K562 (cell line): Measurements from ENCODE around the gene NRDE2. TPM values are rescaled to one million over a fixed set of nuclear protein-coding genes. Genes with fewer than 3 reads are reported as not detected.
A peak's percentile ranks its signal among the peaks of the same experiment; 100 is the strongest.

Experiments
- ATAC-seq: fragments of 200-7000 bp; cut with Tn5 transposase; 3 replicates; pipeline ENCODE4 v1.9.1; 2020; ENCODE audit warnings: moderate library complexity
- BruUV-seq: library from RNA; stranded (reverse); fragments of 400-500 nt; replicated peaks from 2 replicates; lab custom pipeline; 2021; lab: Mats Ljungman, UMichigan
- CTCF ChIA-PET: fragments of 300-600 bp; formaldehyde crosslinking; extraction: SDS; loops from one replicate; lab custom pipeline; 2021; ENCODE audit warnings: low intra/inter-chr PET ratio; lab: Yijun Ruan, JAX
- POLR2A ChIA-PET: fragments of 300-600, 350-650 bp; sonication (Branson Sonifier 250); formaldehyde crosslinking; extraction: SDS; loops from one replicate; lab custom pipeline; 2021; ENCODE audit warnings: antibody characterized with exemption, inconsistent platforms; lab: Yijun Ruan, JAX
- DNase-seq, 4 experiments: peaks; one replicate each; pipeline versions ENCODE4 v3.0.0 to v3.0.0-alpha.2; 2011 to 2018; ENCODE audit warnings: low spot score in 3 of 4, mixed read lengths in 3 of 4; ENCODE audit errors: extremely low read depth in 1 of 4
- FAIRE-seq: peaks from 2 replicates; lab custom pipeline; 2011; peaks lifted over from hg19 to GRCh38; lab: Jason Lieb, UNC
- H2AFZ ChIP-seq: 2 replicates; pipeline ENCODE4 v1.6.0; 2011; ENCODE audit warnings: low read depth, low read length, control low read depth, inconsistent platforms
- H3K27ac ChIP-seq: fragments of 200-600 bp; 3 replicates; pipeline ENCODE4 v1.8.0; 2011; ENCODE audit warnings: low read depth, mild to moderate bottlenecking, control low read depth, inconsistent platforms, low read length, moderate library complexity, mixed read lengths; ENCODE audit errors: extremely low read depth
- H3K27me3 ChIP-seq, 2 experiments: fragments of 300-600 bp in 1 of 2; 2 replicates in 1 of 2; 3 replicates in 1 of 2; pipeline versions ENCODE4 v1.6.0 to v1.8.0; 2011; ENCODE audit warnings: inconsistent platforms in 2 of 2, low read length in 2 of 2, mild to moderate bottlenecking in 1 of 2, mixed read lengths in 1 of 2, moderate library complexity in 1 of 2; ENCODE audit not compliant: control insufficient read depth in 2 of 2, insufficient read depth in 2 of 2
- H3K36me3 ChIP-seq: fragments of 300-600 bp; 3 replicates; pipeline ENCODE4 v1.8.0; 2011; ENCODE audit warnings: mild to moderate bottlenecking, low read length, inconsistent platforms; ENCODE audit not compliant: control insufficient read depth, insufficient read depth
- H3K4me1 ChIP-seq, 2 experiments: fragments of 200-600 bp in 1 of 2; replicated peaks in 1 of 2; 2 replicates in 1 of 2; 3 replicates in 1 of 2; pipeline versions ENCODE4 v1.5.1 to v1.8.0; 2011; ENCODE audit warnings: inconsistent platforms in 2 of 2, low read length in 2 of 2, mild to moderate bottlenecking in 1 of 2, mixed read lengths in 1 of 2, moderate library complexity in 1 of 2; ENCODE audit not compliant: control insufficient read depth in 2 of 2, insufficient read depth in 2 of 2
- H3K4me2 ChIP-seq: 2 replicates; pipeline ENCODE4 v1.6.1; 2011; ENCODE audit warnings: low read length, control low read depth, inconsistent platforms, mixed read lengths; ENCODE audit not compliant: insufficient read depth
- H3K4me3 ChIP-seq: fragments of 200-600 bp; sonication (generic), shearing (Covaris generic); 2 replicates; pipeline ENCODE4 v1.5.1; 2016; ENCODE audit warnings: control low read depth, inconsistent platforms
- H3K79me2 ChIP-seq: fragments of 200-600 bp; 3 replicates; pipeline ENCODE4 v1.8.0; 2011; ENCODE audit warnings: low read length, inconsistent platforms; ENCODE audit not compliant: control insufficient read depth, insufficient read depth
- H3K9ac ChIP-seq, 2 experiments: 2 replicates each; pipeline versions ENCODE4 v1.6.0 to v1.6.1; 2011; ENCODE audit warnings: low read depth in 2 of 2, low read length in 2 of 2, control low read depth in 1 of 2, inconsistent platforms in 1 of 2, mild to moderate bottlenecking in 1 of 2, mixed read lengths in 1 of 2; ENCODE audit not compliant: insufficient read depth in 1 of 2
- H3K9me1 ChIP-seq: one replicate; pipeline ENCODE4 v1.6.0; 2011; ENCODE audit warnings: inconsistent platforms, mild to moderate bottlenecking, low read length, moderate library complexity; ENCODE audit not compliant: control insufficient read depth, insufficient read depth
- H3K9me3 ChIP-seq: replicated peaks from 2 replicates; pipeline ENCODE4 v1.5.1; 2011; ENCODE audit warnings: low read depth, low read length, inconsistent platforms; ENCODE audit not compliant: control insufficient read depth, insufficient read depth
- H4K20me1 ChIP-seq: replicated peaks from 2 replicates; pipeline ENCODE4 v1.6.1; 2011; ENCODE audit warnings: low read length, inconsistent platforms, mixed read lengths; ENCODE audit not compliant: control insufficient read depth, insufficient read depth
- POLR2AphosphoS5 ChIP-seq: IDR thresholded peaks from 2 replicates; pipeline ENCODE4 v1.6.1; 2011; ENCODE audit warnings: mild to moderate bottlenecking, low read depth, low read length, moderate library complexity; ENCODE audit not compliant: control insufficient read depth, insufficient read depth
- ZBTB2 ChIP-seq: fragments of 450-650 bp; IDR thresholded peaks from 2 replicates; pipeline ENCODE4 v1.6.1; 2016; ENCODE audit warnings: antibody characterized with exemption
- WGBS: fragments of 100-300 bp; shearing (Covaris generic); methylation state at CpG from one replicate; pipeline ENCODE4 v1.1.6; 2016; ENCODE audit warnings: low coverage, mixed read lengths; ENCODE audit not compliant: insufficient coverage; ENCODE audit errors: missing lambda C conversion rate; 5-methylcytosine and 5-hydroxymethylcytosine counted together
- in situ Hi-C: fragments of 300-500 bp; cut with MboI; formaldehyde crosslinking; loops from 4 replicates; pipeline ENCODE4 v1.15.0; 2018; ENCODE audit warnings: inconsistent platforms, mixed read lengths
- intact Hi-C: fragments of 100-400 bp; cut with micrococcal nuclease; formaldehyde crosslinking; loops from 2 replicates; pipeline ENCODE4 v1.14.2; 2022
- polyA plus RNA-seq, 8 experiments: library from polyadenylated mRNA; depleted of rRNA in 4 of 8; stranded (reverse) in 5 of 8; unstranded in 3 of 8; fragments of >200 nt; fragmentation: Nextera tagmentation in 2 of 8; fragmentation: Illumina TruSeq in 1 of 8; extraction: Ambion mirVana in 2 of 8; extraction: Trizol in 1 of 8; gene quantifications; 2 replicates each; pipeline versions ENCODE4 v1.2.1 to v1.2.3, GENCODE V29; 2011 to 2014; ENCODE audit warnings: inconsistent platforms in 1 of 8, missing spikeins in 1 of 8
- total RNA-seq, 7 experiments: library from RNA; depleted of rRNA in 6 of 7; stranded (reverse); fragments of >200 nt in 6 of 7; fragmentation: Illumina TruSeq in 2 of 7; extraction: Trizol in 2 of 7; gene quantifications; 2 replicates each; pipeline versions ENCODE4 v1.2.1 to v1.2.3, GENCODE V29; 2011 to 2021; ENCODE audit warnings: low replicate concordance in 1 of 7

The NRDE2 gene
- total and polyA plus RNA-seq, 9 of the 15 experiments (the other 6 are each of a cell fraction or from before 2014, with no cell fraction given) = 3.3 to 15.0 (median 8.4) TPM

GRCh38 chr14:90266441-90267154, 65.1 kb downstream of the NRDE2 start:
- CTCF ChIA-PET = no interaction called here
- WGBS = 90% methylated on average over 7 of the region's 9 CpGs

More at GRCh38 chr14:90266441-90267154, 65.1 kb downstream of the NRDE2 start:
- Histone ChIP-seq H3K36me3 (peaks cover 83% of the 10 kb centered on the region), H4K20me1 (no peaks in the 10 kb centered on the region), H3K27ac (no peak overlapping the region), H3K79me2 (no peaks in the 10 kb centered on the region), H3K4me2 (no peak overlapping the region), H2AFZ (no peak overlapping the region), H3K9ac (no peak overlapping the region), H3K4me3 (no peak overlapping the region), H3K27me3 (no peaks in the 10 kb centered on the region), H3K9me1 (peaks cover 2% of the 10 kb centered on the region), H3K4me1 (no peaks in the 10 kb centered on the region), H3K9me3 (no peaks in the 10 kb centered on the region)
- POLR2A ChIA-PET = interaction anchor here (0.7 to 3.1 kb wide), 3 partner anchors 9 to 12 kb away, joined by 3 to 35 read pairs (median 6); partner anchors contain the start of gene PSMC1
- no TSS peak for BruUV-seq
- FAIRE-seq = no peak
- TF ChIP-seq ZBTB2 = no peak
- 0 out of 2 replicates have a peak, but pooled peaks have one; percentile 20 for TF ChIP-seq POLR2AphosphoS5
- intact Hi-C loops = no loop called here
- in situ Hi-C loops = no loop called here
- no peak for DNase-seq
- no peak for ATAC-seq
